ENCODE measurements around the gene PNPLA7.

The PNPLA7 gene

GRCh38 chr9:137426018-137426681, 124.1 kb downstream of the PNPLA7 start:
- no peak for TF ChIP-seq CTCF (IDR thresholded peaks at IDR 0.05; ENCODE audit: low read depth, low read length)
- no peak for DNase-seq (ENCODE audit: extremely low read depth, low read depth)

GRCh38 chr9:137423514-137424291, 126.5 kb downstream of the PNPLA7 start:
- TF ChIP-seq CTCF (IDR thresholded peaks at IDR 0.05; ENCODE audit: low read depth, low read length) = no peak
- DNase-seq (ENCODE audit: extremely low read depth, low read depth) = no peak

- DNase-seq (ENCODE audit: extremely low read depth, low read depth) = peak; percentile 72
- TF ChIP-seq CTCF (IDR thresholded peaks at IDR 0.05; ENCODE audit: low read depth, low read length) = peak; percentile 42
These were observed 127.3 kb downstream of the PNPLA7 start, which contains the start of the genes EXD3 and NOXA1 for GRCh38 chr9:137422604-137423513. Gene EXD3, minus strand, starts transcription at chr9:137423162. Its CDS starts 27,805 bp downstream, at chr9:137395357. Gene NOXA1, plus strand, starts transcription at chr9:137423393. Its CDS starts 137 bp downstream, at chr9:137423530.

GRCh38 chr9:137421838-137422603, 128.2 kb downstream of the PNPLA7 start:
- no peak for DNase-seq (ENCODE audit: extremely low read depth, low read depth)
- TF ChIP-seq CTCF (IDR thresholded peaks at IDR 0.05; ENCODE audit: low read depth, low read length) = no peak

GRCh38 chr9:137417161-137418021, 132.8 kb downstream of the PNPLA7 start:
- TF ChIP-seq CTCF (IDR thresholded peaks at IDR 0.05; ENCODE audit: low read depth, low read length) = no peak
- DNase-seq (ENCODE audit: extremely low read depth, low read depth) = no peak

GRCh38 chr9:137416563-137417151, 133.5 kb downstream of the PNPLA7 start:
- no peak for DNase-seq (ENCODE audit: extremely low read depth, low read depth)
- no peak for TF ChIP-seq CTCF (IDR thresholded peaks at IDR 0.05; ENCODE audit: low read depth, low read length)

Data from AG09319 (cell line).